ENCODE data around the gene MLF1. TPM values are rescaled to one million over a fixed set of nuclear protein-coding genes. Genes with fewer than 3 reads are reported as not detected.

MLF1 gene
- total RNA-seq, 4 donors from 2014 or later = 11.2 to 22.8 (median 15.4) TPM

GRCh38 chr3:158642474-158643210, 71.6 kb downstream of the MLF1 start:
- no peaks in the 10 kb centered on the region for H3K27me3 ChIP-seq
- no peaks in the 10 kb centered on the region for H3K9me3 ChIP-seq
- intact Hi-C loops (cut with DNase I) = no loop called here
- WGBS, 2 donors = 85 to 93% methylated on average over 6 of the region's 6 CpGs
- H3K27ac ChIP-seq = no peak overlapping the region
- H3K4me3 ChIP-seq (replicated peaks in 1 of 3) = no peak overlapping the region
- H3K4me1 ChIP-seq = peaks cover 6 to 7% of the 10 kb centered on the region in 2 donors
- no peak for DNase-seq
- TF ChIP-seq CTCF (IDR thresholded peaks at IDR 0.05) (no peak), POLR2A (IDR thresholded peaks at IDR 0.05) (no peak)
- peaks cover 0 to 3% of the 10 kb centered on the region in 2 donors for H3K36me3 ChIP-seq

GRCh38 chr3:158644345-158644908, 73.4 kb downstream of the MLF1 start, which contains the start of gene GFM1:
TSS of gene GFM1 (plus strand) at chr3:158644527. CDS start at chr3:158644635, 108 bp downstream.
- H3K27ac ChIP-seq = peak within 1 kb of the TSS; percentile 42 to 77 (median 75)
- TF ChIP-seq POLR2A (IDR thresholded peaks at IDR 0.05) (peak in 1 of 2 donors; percentile 34), CTCF (IDR thresholded peaks at IDR 0.05) (peak; percentile 7 to 96 (median 80))
- DNase-seq = peak; percentile 94 to 96
- 0% methylated on average over 33 to 39 of the region's 42 CpGs for WGBS, 2 donors
- peaks cover 6 to 7% of the 10 kb centered on the region in 2 donors for H3K4me1 ChIP-seq
- intact Hi-C loops (cut with DNase I) = no loop called here
- no peaks in the 10 kb centered on the region for H3K9me3 ChIP-seq
- no peaks in the 10 kb centered on the region for H3K27me3 ChIP-seq
- peak within 1 kb of the TSS; percentile 65 to 80 (median 68) for H3K4me3 ChIP-seq (replicated peaks in 1 of 3)
- peaks cover 0 to 8% of the 10 kb centered on the region in 2 donors for H3K36me3 ChIP-seq

- H3K9me3 ChIP-seq = no peaks in the 10 kb centered on the region
- H3K4me3 ChIP-seq (replicated peaks in 1 of 3) = no peak overlapping the region
- H3K4me1 ChIP-seq = peaks cover 6 to 7% of the 10 kb centered on the region in 2 donors
- intact Hi-C loops (cut with DNase I) = no loop called here
- DNase-seq = no peak
- 48 to 68% methylated on average over 4 of the region's 4 CpGs for WGBS, 2 donors
- no peak for TF ChIP-seq POLR2A (IDR thresholded peaks at IDR 0.05)
- no peak for TF ChIP-seq CTCF (IDR thresholded peaks at IDR 0.05)
- peaks cover 21 to 47% of the 10 kb centered on the region in 2 donors for H3K36me3 ChIP-seq
- H3K27me3 ChIP-seq = no peaks in the 10 kb centered on the region
- no peak overlapping the region for H3K27ac ChIP-seq
These were observed 78.8 kb downstream of the MLF1 start for GRCh38 chr3:158649791-158650190.

GRCh38 chr3:158651192-158651591, 80.2 kb downstream of the MLF1 start:
- no peak overlapping the region for H3K4me3 ChIP-seq (replicated peaks in 1 of 3)
- intact Hi-C loops (cut with DNase I) = no loop called here
- TF ChIP-seq CTCF (IDR thresholded peaks at IDR 0.05) = no peak
- no peak for TF ChIP-seq POLR2A (IDR thresholded peaks at IDR 0.05)

GRCh38 chr3:158652463-158652862, 81.5 kb downstream of the MLF1 start:
- WGBS, 2 donors = 90 to 94% methylated on average over 3 of the region's 3 CpGs
- H3K36me3 ChIP-seq = peaks cover 30 to 62% of the 10 kb centered on the region in 2 donors
- DNase-seq = no peak
- TF ChIP-seq POLR2A (IDR thresholded peaks at IDR 0.05) (no peak), CTCF (IDR thresholded peaks at IDR 0.05) (no peak)
- H3K9me3 ChIP-seq = no peaks in the 10 kb centered on the region
- no peak overlapping the region for H3K4me3 ChIP-seq (replicated peaks in 1 of 3)
- intact Hi-C loops (cut with DNase I) = no loop called here
- H3K4me1 ChIP-seq = no peaks in the 10 kb centered on the region
- no peaks in the 10 kb centered on the region for H3K27me3 ChIP-seq
- no peak overlapping the region for H3K27ac ChIP-seq

More at GRCh38 chr3:158651192-158651591, 80.2 kb downstream of the MLF1 start:
- Histone ChIP-seq H3K36me3 (peaks cover 24 to 59% of the 10 kb centered on the region in 2 donors), H3K4me1 (no peaks in the 10 kb centered on the region), H3K27me3 (no peaks in the 10 kb centered on the region), H3K27ac (no peak overlapping the region), H3K9me3 (no peaks in the 10 kb centered on the region)
- no peak for DNase-seq
- 96 to 97% methylated on average over 2 of the region's 2 CpGs for WGBS, 2 donors
